Measurements from ENCODE around the gene MYL6.

MYL6 gene

GRCh38 chr12:56158926-56159461 lies 835 bp downstream of the MYL6 start:
- peak; percentile 20 for DNase-seq

- DNase-seq: no peak
Measured at GRCh38 chr12:56159482-56160192, 1.5 kb downstream of the MYL6 start.

- DNase-seq: no peak
Measured at GRCh38 chr12:56160193-56160763, 2.1 kb downstream of the MYL6 start.

- DNase-seq: no peak
Measured at GRCh38 chr12:56160894-56161689, 2.9 kb downstream of the MYL6 start.

- no peak for DNase-seq
Measured at GRCh38 chr12:56161690-56162351, 3.7 kb downstream of the MYL6 start.

- no peak for DNase-seq
Measured at GRCh38 chr12:56162468-56163290, 4.5 kb downstream of the MYL6 start.

- DNase-seq: no peak
Measured at GRCh38 chr12:56163533-56164344, 5.6 kb downstream of the MYL6 start.

- DNase-seq: no peak
Measured at GRCh38 chr12:56164345-56164729, 6.2 kb downstream of the MYL6 start.

- no peak for DNase-seq
Measured at GRCh38 chr12:56165369-56165768, 7.2 kb downstream of the MYL6 start.

- no peak for DNase-seq
Measured at GRCh38 chr12:56169229-56169759, 11.1 kb downstream of the MYL6 start.

- DNase-seq: no peak
Measured at GRCh38 chr12:56172839-56173238, 14.7 kb downstream of the MYL6 start.

GRCh38 chr12:56178347-56178746 lies 20.2 kb downstream of the MYL6 start:
- no peak for DNase-seq

GRCh38 chr12:56186957-56187356 lies 28.8 kb downstream of the MYL6 start:
- no peak for DNase-seq

GRCh38 chr12:56188131-56188777 lies 30.1 kb downstream of the MYL6 start:
- DNase-seq: no peak

GRCh38 chr12:56188778-56189098 lies 30.6 kb downstream of the MYL6 start:
- DNase-seq: no peak

- DNase-seq: peak; percentile 83
Measured at GRCh38 chr12:56189099-56189917, 31.1 kb downstream of the MYL6 start, which contains the start of gene SMARCC2. SMARCC2 (minus strand) TSS chr12:56189483; CDS start chr12:56189461, 22 bp downstream.

GRCh38 chr12:56189918-56190694 lies 31.9 kb downstream of the MYL6 start:
- peak; percentile 61 for DNase-seq

GRCh38 chr12:56190695-56191155 lies 32.6 kb downstream of the MYL6 start:
- no peak for DNase-seq

- no peak for DNase-seq
Measured at GRCh38 chr12:56192582-56192981, 34.4 kb downstream of the MYL6 start.
